GM19324 (cell line): ENCODE results near the gene SMIM13.
"Not testable (repeated sequence)": the region's sequence is repeated elsewhere in the genome, so short reads cannot be mapped to it uniquely, and the experiment has no call there.

Experiments
- ATAC-seq: cut with Tn5 transposase; IDR thresholded peaks from one replicate; pipeline ENCODE4 v1.9.1; 2021; ENCODE audit warnings: mild to moderate bottlenecking, moderate library complexity; ENCODE audit not compliant: unreplicated experiment, low FRiP score

Gene SMIM13

DNA sequence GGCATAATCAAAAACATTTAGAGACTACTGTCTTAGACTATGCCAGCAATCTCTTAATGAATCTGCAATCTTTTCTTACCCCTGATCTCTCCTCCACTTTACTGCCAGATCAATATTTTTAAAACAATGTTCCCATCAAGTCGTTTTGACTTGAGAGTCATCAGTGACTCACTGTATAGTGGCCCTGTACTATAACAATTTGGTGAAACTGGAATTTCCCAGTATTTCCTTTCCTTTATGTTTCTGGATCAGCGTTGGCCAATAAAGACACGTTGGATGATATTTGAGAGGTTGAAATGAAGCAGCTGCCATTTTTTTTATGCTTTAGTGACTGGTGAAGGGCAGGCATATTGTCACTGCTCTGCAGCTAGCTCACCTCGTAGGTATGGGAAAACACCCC, 10.1 kb upstream of the SMIM13 start:
- ATAC-seq, result no peak

DNA sequence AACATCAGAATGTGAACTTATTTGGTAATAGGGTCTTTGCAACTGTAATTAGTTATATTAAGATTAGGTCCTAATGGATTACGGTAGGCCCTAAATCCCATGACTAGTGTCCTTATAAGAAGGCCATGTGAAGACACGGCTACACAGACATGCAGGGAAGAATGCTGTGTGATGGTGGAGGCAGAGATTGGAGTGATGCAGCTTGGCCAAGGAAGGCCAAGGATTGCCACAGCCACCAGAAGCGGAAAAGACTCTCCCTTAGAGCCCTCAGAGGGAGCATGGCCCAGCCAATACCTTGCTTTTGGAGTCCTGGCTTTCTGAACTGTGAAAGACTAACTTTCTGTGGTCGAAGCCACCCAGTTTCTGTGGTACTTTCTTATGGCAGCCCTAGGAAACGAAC, 9.7 kb upstream of the SMIM13 start:
- ATAC-seq, result no peak

GRCh38 chr6:11085758-11086435, 7.7 kb upstream of the SMIM13 start:
- ATAC-seq, result no peak

DNA sequence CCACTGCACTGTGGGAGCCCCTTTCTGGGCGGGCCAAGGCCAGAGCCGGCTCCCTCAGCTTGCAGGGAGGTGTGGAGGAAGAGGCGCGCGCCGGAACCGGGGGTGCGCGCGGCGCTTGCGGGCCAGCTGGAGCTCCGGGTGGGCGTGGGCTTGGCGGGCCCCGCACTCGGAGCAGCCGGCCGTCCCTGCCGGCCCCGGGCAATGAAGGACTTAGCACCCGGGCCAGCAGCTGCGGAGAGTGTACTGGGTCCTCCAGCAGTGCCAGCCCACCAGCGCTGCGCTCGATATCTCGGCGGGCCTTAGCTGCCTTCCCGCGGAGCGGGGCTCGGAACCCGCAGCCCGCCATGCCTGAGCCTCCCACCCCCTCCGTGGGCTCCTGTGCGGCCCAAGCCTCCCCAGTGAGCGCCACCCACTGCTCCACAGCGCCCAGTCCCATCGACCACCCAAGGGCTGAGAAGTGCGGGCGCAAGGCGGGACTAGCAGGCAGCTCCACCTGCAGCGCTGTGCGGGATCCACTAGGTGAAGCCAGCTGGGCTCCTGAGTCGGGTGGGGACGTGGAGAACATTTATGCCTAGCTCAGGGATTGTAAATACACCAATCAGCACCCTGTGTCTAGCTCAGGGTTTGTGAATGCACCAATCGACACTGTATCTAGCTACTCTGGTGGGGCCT, 6.4 kb upstream of the SMIM13 start:
- ATAC-seq, result not testable (repeated sequence)

- ATAC-seq, result no peak
Observed at GRCh38 chr6:11089695-11090094, 3.9 kb upstream of the SMIM13 start.

- ATAC-seq, result not testable (repeated sequence)
Observed at GRCh38 chr6:11091141-11091540, 2.5 kb upstream of the SMIM13 start.

DNA sequence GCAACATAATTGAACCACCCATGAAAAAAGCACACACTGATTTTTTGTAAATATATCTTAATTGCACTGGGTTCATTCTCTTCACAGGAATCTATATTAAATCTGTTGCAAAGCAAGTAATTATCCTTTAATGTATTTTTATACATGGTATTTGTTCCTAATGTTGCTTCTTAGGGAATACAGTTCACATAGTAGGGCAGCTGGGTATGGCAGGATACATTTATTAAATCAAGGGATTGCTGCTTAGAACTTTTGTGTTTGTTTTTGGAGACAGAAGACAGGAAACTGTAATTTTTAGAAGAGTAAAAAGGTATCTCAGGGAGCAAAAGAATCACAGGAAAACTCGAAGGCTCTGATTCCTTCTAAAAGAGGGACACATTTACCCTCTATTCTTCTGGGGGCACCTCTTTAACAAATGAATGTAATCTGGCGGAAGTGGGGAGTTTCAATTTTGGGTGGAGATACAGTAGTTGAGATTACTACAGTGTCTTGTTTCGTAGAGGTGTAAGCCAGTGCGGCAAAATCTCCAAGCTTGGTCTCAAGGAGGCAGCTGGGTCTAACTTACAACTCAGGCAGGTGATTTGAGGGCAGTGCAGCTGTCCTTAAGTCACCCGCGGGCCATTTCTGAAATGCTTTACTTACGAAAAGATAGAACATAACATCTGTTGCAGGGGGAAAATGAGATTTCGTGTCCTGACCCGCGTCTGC, 812 bp upstream of the SMIM13 start:
- peak; percentile 31 for ATAC-seq

DNA sequence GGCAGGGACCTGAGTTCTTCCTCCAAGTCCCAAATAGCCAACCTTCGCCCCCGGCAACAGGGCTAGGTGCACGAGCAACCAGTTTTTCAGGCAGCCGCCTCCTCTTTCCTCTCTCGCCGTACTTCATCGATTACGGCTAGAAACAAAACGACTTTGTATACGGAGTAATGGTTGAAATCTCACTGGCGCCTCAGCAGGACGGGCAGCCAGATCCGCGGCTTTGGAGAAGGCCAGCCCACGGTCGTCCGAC, 333 bp upstream of the SMIM13 start:
- peak; percentile 27 for ATAC-seq

GRCh38 chr6:11094411-11094851, 797 bp downstream of the SMIM13 start:
- peak; percentile 20 for ATAC-seq

GRCh38 chr6:11094941-11095340, 1.3 kb downstream of the SMIM13 start:
- ATAC-seq, result no peak

DNA sequence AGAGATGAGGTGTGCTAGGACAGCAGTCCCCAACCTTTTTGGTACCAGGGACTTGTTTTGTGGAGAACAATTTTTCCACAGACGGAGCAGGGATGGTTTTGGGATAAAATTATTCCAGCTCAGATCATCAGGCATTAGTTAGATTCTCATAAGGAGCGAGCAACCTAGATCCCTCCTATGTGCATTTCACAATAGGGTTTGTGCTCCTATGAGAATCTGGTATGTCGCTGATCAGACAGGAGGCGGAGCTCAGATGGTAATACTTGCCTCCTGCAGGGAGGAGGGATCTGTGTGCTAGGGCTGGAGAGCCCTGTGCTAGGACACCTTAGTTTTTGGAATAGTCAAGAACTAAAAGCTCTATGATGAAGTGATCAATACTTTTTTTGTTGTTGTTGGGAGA, 2.5 kb downstream of the SMIM13 start:
- ATAC-seq, result no peak

DNA sequence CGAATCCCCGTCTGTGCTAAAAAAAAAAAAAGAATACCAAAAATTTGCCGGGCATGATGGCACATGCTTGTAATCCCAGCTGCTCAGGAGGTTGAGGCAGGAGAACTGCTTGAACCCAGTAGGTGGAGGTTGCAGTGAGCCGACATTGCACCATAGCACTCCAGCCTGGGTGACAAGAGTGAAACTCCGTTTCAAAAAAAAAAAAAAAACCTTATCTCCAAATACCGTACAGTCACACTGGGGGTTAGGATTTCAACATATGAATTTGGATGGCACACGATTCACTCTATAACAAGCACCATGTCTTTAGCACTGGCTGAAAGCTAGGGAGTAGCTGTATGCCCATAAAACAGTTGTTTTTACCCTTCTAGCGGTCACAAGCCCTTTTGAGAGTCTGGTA, 3.8 kb downstream of the SMIM13 start:
- no peak for ATAC-seq

DNA sequence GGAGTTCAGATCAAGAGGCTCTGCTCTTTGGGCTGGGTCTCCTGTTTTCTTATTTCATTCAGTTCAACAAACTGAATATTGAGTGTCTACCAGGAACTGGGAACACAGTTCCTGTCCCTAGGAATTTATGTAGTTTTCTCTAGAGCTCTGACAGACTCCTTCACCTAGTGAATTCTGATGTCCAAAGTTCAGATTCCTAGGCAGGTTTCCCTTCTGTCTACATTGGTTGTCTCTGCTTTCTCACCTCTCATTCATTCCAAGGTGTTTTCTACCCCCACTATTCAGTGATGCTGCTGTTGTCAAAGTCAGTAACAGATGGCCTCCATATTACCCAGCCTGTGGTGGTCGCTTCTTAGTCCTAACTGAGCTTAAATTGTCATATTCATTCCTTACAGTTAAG, 4.4 kb downstream of the SMIM13 start:
- no peak for ATAC-seq

GRCh38 chr6:11101417-11101816, 7.8 kb downstream of the SMIM13 start:
- no peak for ATAC-seq

DNA sequence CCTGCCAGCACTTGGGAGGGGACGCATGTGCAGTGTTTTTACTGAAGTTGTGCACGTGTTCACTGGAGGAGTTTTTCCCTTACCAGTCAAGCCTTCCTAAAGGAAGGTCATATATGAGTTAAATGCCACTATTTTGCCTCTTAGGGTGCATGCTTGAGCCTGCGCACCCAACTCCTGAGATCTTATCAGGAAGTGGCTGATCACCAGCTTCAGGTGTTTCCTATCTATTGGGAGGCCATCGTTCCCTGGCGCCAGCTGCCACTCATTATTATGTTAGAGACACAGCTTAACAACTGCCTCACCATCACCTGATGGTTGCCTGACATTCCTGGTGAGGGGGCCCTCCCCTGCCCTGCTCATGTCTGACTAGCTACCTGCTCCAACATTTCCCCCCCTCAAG, 9.4 kb downstream of the SMIM13 start:
- ATAC-seq, result no peak

- ATAC-seq, result no peak
Observed at GRCh38 chr6:11108726-11109125, 15.1 kb downstream of the SMIM13 start.

DNA sequence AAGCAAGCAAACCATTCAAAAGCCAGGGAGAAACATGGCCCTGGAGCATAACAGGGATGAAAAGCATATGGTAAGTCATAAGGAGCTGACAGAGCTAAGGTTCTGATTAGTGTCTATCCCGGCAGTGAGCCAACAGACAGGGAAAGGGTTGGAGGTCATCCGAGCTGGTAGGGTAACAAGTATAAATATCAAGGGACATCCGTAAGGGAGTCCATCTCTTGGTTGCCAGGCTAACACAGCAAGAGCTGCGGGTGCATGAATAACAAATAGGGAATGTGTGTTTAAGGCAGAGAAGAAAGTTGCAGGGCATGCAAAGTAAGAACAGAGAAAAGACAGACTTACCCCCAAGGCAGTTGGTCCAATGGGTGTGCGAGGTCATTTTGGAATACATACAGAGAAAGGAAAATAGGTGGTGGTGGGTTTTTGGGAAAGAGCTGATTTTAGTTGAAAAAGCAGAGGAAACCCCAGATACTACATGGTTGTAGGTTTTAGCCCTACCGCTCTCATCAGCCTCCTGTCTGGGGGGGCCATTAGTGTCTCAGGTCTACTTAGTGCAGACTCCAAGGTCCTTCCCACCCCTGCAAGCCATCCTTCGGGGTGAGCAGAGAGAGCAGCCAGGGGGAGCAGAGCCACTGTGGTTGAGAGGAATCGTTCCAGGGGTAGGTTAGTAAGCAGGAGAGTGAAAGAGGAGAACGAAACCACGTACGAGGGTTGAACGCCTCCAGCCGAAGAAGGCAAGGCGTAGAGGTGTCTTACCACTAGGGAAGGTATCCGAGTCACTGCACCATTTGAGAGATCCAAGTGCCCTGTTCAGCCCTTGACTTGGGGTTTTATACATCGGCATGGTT, 17.5 kb downstream of the SMIM13 start, which contains the start of gene ERVFRD-1:
Gene ERVFRD-1, minus strand, starts transcription at position 805 of the 848 bp plus-strand sequence. CDS start 6,415 bp downstream, outside the sequence.
- peak; percentile 46 for ATAC-seq

DNA sequence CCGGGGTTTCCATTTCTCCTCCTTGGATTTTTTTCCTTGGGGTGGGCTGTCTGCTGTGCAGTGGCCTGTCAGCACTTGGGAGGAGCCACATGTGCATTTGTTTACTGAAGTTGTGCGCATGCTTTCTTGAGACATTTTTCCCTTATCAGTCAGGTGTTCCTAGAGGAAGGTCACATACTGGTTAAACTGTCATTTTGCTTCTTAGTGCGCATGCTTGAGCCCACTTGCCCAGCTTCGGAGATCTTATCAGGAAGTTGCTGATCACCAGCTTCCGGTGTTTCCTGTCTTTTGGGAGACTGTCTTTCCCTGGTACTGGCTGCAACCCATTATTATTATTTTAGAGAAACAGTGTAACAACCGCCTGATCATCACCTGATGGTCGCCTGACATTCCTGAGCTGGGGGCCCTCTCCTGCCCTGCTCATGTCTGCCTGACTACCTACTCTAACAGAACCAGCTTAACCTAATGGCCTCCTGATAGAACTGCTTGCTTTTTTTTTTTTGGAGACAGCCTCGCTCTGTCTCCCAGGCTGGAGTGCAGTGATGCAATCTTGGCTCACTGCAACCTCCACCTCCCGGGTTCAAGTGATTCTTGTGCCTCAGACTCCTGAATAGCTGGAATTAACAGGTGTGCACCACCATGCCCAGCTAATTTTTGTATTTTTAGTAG, 18.3 kb downstream of the SMIM13 start:
- peak; percentile 37 for ATAC-seq

DNA sequence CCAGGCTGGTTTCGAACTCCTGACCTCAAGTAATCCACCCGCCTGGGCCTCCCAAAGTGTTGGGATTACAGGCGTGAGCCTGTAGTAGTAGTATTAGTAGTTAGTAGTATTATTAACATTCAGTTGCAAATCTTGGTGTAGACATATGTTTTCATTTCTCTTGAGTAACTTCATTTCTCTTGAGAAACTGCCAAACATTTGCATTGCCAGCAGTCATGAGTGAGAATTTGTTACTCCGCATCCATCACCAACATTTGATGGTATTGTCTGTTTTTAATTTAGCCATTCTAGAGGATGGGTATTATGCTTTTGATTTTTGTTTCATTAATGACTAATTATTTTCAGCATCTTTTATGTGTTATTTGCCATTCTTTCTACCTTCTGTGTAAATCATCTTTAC, 19.4 kb downstream of the SMIM13 start:
- ATAC-seq, result no peak

DNA sequence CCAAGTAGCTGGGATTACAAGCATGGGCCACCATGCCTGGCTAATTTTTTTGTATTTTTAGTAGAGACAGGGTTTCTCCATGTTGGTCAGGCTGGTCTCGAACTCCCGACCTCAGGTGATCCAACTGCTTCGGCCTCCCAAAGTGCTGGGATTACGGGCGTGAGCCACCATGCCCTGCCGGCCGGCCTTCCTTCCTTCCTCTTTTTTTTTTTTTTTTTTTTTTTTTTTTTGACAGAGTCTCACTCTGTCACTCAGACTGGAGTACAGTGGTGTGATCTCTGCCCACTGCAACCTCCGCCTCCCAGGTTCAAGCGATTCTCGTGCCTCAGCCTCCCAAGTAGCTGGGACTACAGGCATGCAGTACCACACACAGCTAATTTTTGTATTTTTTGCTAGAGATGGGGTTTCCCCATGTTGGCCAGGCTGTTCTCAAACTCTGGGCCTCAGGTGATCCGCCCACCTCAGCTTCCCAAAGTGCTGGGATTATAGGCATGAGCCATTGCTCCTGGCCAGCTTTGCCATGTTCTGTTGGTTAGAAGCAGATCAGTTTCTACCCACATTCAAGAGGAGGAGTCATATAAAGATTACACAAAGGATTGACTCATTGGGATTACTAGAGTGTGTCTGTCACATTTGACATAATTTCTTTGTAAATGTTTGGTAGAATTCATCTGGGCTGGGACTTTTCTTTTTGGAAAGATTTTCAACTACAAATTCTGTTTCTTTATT, 22.3 kb downstream of the SMIM13 start:
- not testable (repeated sequence) for ATAC-seq
